Keratinocyte (primary cell): ENCODE results near the gene IQCE.

Source experiments
- CTCF ChIP-seq, 3 experiments: IDR thresholded peaks in 1 of 3; conservative IDR thresholded peaks in 1 of 3; optimal IDR thresholded peaks in 1 of 3; 2 replicates in 2 of 3; 3 replicates in 1 of 3; pipeline versions ENCODE3 to v1.5.1; 2011; ENCODE audit warnings: low read length in 3 of 3, mild to moderate bottlenecking in 3 of 3, moderate library complexity in 2 of 3, control low read depth in 1 of 3, inconsistent platforms in 1 of 3; ENCODE audit not compliant: insufficient read depth in 2 of 3; ENCODE audit errors: extremely low read depth in 1 of 3
- EZH2 ChIP-seq: IDR thresholded peaks from one replicate; pipeline ENCODE4 v1.6.1; 2012; ENCODE audit warnings: inconsistent platforms, mild to moderate bottlenecking, low read length, moderate library complexity

GRCh38 chr7:2521341-2521745 is 37.4 kb upstream of the IQCE start:
- TF ChIP-seq CTCF (optimal IDR thresholded peaks at IDR 0.05 in 1 of 3, IDR thresholded peaks at IDR 0.05 in 1 of 3, conservative IDR thresholded peaks at IDR 0.05 in 1 of 3; ENCODE audit: extremely low read depth in 1 of 3, insufficient read depth in 2 of 3, low read length in 3 of 3) (no peak), EZH2 (no peak)
